GM18951 (cell line): ENCODE results near the gene CHRM3.

ENCODE experiments used
- POLR2A ChIP-seq: IDR thresholded peaks from 4 replicates; pipeline ENCODE4 v1.6.1; 2011; ENCODE audit warnings: mild to moderate bottlenecking; ENCODE audit not compliant: insufficient read length, insufficient read depth; ENCODE audit errors: extremely low read depth
- in situ Hi-C: fragments of 300-500 bp; cut with MboI; formaldehyde crosslinking; loops from one replicate; pipeline ENCODE4 v1.12.0; 2022; ENCODE audit warnings: low sequenced_read_pairs, mixed read lengths, inconsistent platforms; ENCODE audit not compliant: unreplicated experiment

The CHRM3 gene

GRCh38 chr1:239426821-239427475, 40.6 kb downstream of the CHRM3 start:
- in situ Hi-C loops = no loop called here
- TF ChIP-seq POLR2A = no peak

- no peak for TF ChIP-seq POLR2A
- in situ Hi-C loops = no loop called here
Measured at GRCh38 chr1:239427712-239428111, 41.3 kb downstream of the CHRM3 start.

GRCh38 chr1:239428120-239428710, 41.8 kb downstream of the CHRM3 start:
- TF ChIP-seq POLR2A = no peak
- in situ Hi-C loops = no loop called here

- no peak for TF ChIP-seq POLR2A
- in situ Hi-C loops = no loop called here
Measured at GRCh38 chr1:239429163-239429562, 42.8 kb downstream of the CHRM3 start.

GRCh38 chr1:239432255-239432654, 45.9 kb downstream of the CHRM3 start:
- in situ Hi-C loops = no loop called here
- TF ChIP-seq POLR2A = no peak

GRCh38 chr1:239434181-239434580, 47.8 kb downstream of the CHRM3 start:
- no peak for TF ChIP-seq POLR2A
- in situ Hi-C loops = no loop called here
